NCI-H146 (cell line): ENCODE data around the gene HDAC4.

ENCODE experiments used
- DNase-seq: peaks from one replicate; lab custom pipeline; 2025; lab: John Stamatoyannopoulos, UW

Gene HDAC4

GRCh38 chr2:239216614-239217273 lies 184.1 kb downstream of the HDAC4 start:
- DNase-seq, result no peak

GRCh38 chr2:239215988-239216613 lies 184.7 kb downstream of the HDAC4 start:
- no peak for DNase-seq

GRCh38 chr2:239215136-239215925 lies 185.5 kb downstream of the HDAC4 start:
- no peak for DNase-seq

GRCh38 chr2:239214725-239215124 lies 186.1 kb downstream of the HDAC4 start:
- DNase-seq, result no peak

GRCh38 chr2:239213643-239214101 lies 187.1 kb downstream of the HDAC4 start:
- no peak for DNase-seq

- DNase-seq, result no peak
Measured at GRCh38 chr2:239212929-239213642, 187.7 kb downstream of the HDAC4 start.

- DNase-seq, result peak; percentile 25
Measured at GRCh38 chr2:239212121-239212928, 188.5 kb downstream of the HDAC4 start.

GRCh38 chr2:239211396-239212094 lies 189.3 kb downstream of the HDAC4 start:
- no peak for DNase-seq

- DNase-seq, result no peak
Measured at GRCh38 chr2:239209783-239210182, 191.0 kb downstream of the HDAC4 start.

GRCh38 chr2:239208465-239209180 lies 192.2 kb downstream of the HDAC4 start:
- peak; percentile 83 for DNase-seq

GRCh38 chr2:239206851-239207250 lies 194.0 kb downstream of the HDAC4 start:
- peak; percentile 57 for DNase-seq

- no peak for DNase-seq
Measured at GRCh38 chr2:239206042-239206441, 194.8 kb downstream of the HDAC4 start.

- no peak for DNase-seq
Measured at GRCh38 chr2:239204876-239205468, 195.8 kb downstream of the HDAC4 start.

- DNase-seq, result no peak
Measured at GRCh38 chr2:239204136-239204875, 196.5 kb downstream of the HDAC4 start.

GRCh38 chr2:239203443-239204135 lies 197.2 kb downstream of the HDAC4 start:
- no peak for DNase-seq

- no peak for DNase-seq
Measured at GRCh38 chr2:239202836-239203235, 198.0 kb downstream of the HDAC4 start.

- no peak for DNase-seq
Measured at GRCh38 chr2:239202343-239202742, 198.5 kb downstream of the HDAC4 start.

GRCh38 chr2:239201884-239202283 lies 198.9 kb downstream of the HDAC4 start:
- DNase-seq, result no peak

GRCh38 chr2:239201531-239201876 lies 199.3 kb downstream of the HDAC4 start:
- DNase-seq, result no peak
